Measurements from ENCODE around the gene CYP2W1.
"Not testable (repeated sequence)": the region's sequence is repeated elsewhere in the genome, so short reads cannot be mapped to it uniquely, and the experiment has no call there.

The CYP2W1 gene

DNA sequence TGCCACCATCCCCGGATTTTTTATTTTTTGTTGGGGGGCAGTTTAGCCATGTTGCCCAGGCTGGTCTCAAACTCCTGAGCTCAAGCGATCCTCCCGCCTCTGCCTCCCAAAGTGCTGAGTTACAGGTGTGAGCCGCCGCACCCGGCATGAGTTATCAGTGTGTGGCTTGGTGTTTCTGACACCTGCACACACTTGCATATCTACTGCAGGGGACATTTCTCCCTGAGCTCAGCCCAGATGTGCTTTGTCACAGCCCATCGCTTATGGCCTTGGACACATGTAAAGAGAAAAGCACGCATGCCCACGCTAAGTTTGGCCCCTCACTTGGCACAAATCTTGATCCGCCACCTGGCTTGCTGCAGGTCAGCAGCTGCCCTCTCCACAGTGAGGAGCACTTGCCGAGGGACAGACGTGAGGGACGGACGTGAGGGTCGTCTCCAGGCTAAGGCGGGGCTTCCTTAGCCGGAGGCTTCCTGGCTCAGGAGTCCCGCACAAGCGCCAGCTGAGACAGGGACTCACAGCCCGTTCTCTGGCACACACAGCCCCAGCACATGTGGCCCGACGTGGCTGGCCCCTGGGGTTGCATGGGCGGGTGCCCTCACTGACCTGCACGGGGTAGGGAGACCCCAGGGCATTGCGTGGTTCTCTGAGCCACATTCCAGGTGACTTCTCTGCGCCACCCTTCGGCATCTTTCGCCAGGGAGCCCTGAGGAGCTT lies 11.8 kb downstream of the CYP2W1 start:
- H3K9ac ChIP-seq (ENCODE audit: low read length in 2 of 2) = no peak overlapping the region
- peaks cover 2 to 9% of the 10 kb centered on the region in 2 donors for H3K36me3 ChIP-seq (ENCODE audit: control insufficient read depth in 2 of 2, insufficient read depth in 2 of 2, low read length in 2 of 2)
- H3K4me1 ChIP-seq (ENCODE audit: control insufficient read depth, insufficient read depth, low read length) = peaks cover 9% of the 10 kb centered on the region
- H3K27me3 ChIP-seq (ENCODE audit: control insufficient read depth in 1 of 2, insufficient read depth in 2 of 2, low read length in 2 of 2) = no peaks in the 10 kb centered on the region
- H3K27ac ChIP-seq (ENCODE audit: low read length) = no peak overlapping the region
- no peak overlapping the region for H3K4me3 ChIP-seq (ENCODE audit: low read length in 2 of 2)
- no peaks in the 10 kb centered on the region for H3K9me3 ChIP-seq (ENCODE audit: control insufficient read depth in 2 of 2, low read length in 2 of 2)

DNA sequence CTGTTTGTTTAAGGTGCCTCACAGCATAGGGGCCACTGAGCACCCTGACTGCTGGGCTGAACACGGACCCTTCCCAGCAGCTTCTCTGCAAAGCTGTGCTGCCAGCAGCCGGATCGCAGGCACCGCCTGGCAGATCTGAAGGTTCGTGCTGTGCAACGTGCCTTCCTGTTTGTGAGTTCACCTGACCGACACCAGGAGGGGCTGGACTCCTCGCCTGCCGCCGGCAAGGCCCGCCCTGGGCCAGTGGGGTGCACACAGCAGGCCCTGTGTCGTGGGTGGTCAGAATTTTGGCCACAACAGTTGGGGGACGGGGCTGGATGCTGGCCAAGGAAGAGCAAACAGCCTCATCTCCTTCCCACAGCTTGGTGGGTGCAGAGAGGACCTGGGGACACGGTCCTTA lies 12.6 kb downstream of the CYP2W1 start:
- H3K4me3 ChIP-seq (ENCODE audit: low read length in 2 of 2) = no peak overlapping the region
- H3K9ac ChIP-seq (ENCODE audit: low read length in 2 of 2) = no peak overlapping the region
- H3K27ac ChIP-seq (ENCODE audit: low read length) = no peak overlapping the region
- H3K27me3 ChIP-seq (ENCODE audit: control insufficient read depth in 1 of 2, insufficient read depth in 2 of 2, low read length in 2 of 2) = no peaks in the 10 kb centered on the region
- H3K36me3 ChIP-seq (ENCODE audit: control insufficient read depth in 2 of 2, insufficient read depth in 2 of 2, low read length in 2 of 2) = peaks cover 2 to 11% of the 10 kb centered on the region in 2 donors
- H3K4me1 ChIP-seq (ENCODE audit: control insufficient read depth, insufficient read depth, low read length) = peaks cover 9% of the 10 kb centered on the region
- no peaks in the 10 kb centered on the region for H3K9me3 ChIP-seq (ENCODE audit: control insufficient read depth in 2 of 2, low read length in 2 of 2)

DNA sequence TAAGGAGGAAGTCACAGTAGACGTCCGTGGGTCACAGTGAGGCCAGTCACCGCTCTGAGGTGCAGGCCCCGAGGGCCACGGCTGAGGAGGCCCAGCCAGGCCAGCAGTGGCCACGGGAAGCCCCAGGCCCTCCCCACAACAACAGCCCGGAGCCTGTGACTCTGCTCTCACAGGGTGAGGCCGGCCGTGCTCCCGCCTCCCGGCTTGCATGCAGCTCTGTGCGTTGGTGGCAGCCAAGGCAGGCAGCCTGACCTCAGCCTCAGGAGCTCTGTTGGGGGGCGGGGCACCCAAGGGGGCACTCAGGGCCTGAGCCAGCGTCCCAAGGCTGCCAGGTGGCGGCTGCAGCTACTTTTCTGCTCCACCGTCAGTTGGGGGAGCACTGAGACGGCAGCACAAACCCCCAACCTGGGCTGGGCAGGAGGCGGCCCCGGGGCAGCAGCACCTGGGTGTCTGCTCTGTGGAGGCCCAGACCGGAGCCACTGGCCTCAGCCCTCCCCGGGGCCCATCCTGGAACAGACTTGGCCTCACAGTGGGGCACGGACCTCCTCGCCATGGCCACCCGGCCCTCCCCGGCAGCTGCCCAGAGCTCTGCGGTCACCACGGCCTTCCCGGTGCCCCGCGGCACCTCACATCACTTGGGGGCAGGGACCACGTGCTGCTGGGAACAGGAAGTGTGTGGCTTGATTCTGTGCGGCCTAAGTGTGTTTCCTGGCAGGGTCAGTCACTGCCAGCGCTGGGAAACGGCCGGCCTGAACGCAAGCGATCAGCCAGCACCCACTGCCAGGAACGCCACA lies 13.3 kb downstream of the CYP2W1 start:
- peaks cover 2 to 11% of the 10 kb centered on the region in 2 donors for H3K36me3 ChIP-seq (ENCODE audit: control insufficient read depth in 2 of 2, insufficient read depth in 2 of 2, low read length in 2 of 2)
- no peaks in the 10 kb centered on the region for H3K9me3 ChIP-seq (ENCODE audit: control insufficient read depth in 2 of 2, low read length in 2 of 2)
- H3K9ac ChIP-seq (ENCODE audit: low read length in 2 of 2) = no peak overlapping the region
- no peak overlapping the region for H3K27ac ChIP-seq (ENCODE audit: low read length)
- no peaks in the 10 kb centered on the region for H3K27me3 ChIP-seq (ENCODE audit: control insufficient read depth in 1 of 2, insufficient read depth in 2 of 2, low read length in 2 of 2)
- H3K4me1 ChIP-seq (ENCODE audit: control insufficient read depth, insufficient read depth, low read length) = peaks cover 9% of the 10 kb centered on the region
- H3K4me3 ChIP-seq (ENCODE audit: low read length in 2 of 2) = no peak overlapping the region

DNA sequence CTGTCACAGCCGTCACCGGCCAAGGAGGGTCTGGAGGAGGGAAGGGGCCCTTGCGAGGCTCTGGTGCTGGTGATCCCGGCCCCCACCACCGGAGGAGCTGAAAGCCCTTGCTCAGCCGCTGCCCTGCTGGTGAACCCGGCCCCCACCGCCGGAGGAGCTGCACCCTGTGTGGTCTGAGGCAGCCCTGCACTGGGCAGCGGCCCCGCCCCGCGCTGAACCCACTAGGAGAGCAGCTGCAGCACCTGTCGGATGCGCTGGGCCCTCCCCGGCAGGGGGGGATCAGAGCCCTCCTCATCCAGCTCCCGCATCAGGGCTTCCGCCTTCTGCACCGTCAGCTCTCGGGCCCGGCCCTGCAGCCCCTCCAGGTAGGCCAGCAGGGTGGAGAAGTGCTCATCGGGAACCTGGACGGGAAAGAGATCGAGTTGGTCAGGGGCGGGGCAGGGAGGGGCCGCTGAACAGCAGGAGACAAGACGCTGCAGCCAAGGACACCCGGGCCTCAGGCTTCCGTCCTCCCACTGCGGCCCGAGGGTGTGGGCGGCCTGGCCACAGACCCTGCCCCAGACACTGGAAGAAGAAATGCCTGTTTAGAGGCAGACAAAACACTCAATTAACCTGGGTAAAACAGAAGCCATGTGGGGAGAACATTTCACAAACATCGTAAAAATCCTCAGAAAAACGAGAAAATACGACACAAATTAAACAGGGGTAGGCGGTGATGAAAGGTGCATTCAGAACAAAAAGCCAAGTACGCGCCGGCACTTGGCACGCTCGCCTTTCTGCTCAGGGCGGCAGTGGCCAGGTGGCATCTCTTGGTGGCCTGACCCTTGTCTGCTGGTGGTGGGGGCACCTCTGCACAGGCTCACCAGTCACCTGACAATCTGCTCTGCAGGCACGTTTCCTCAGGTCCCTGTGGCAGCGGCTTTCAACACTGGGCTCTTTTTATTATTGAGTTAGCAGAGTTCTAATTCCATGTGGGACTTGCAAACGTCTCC lies 14.7 kb downstream of the CYP2W1 start:
- H3K27me3 ChIP-seq (ENCODE audit: control insufficient read depth in 1 of 2, insufficient read depth in 2 of 2, low read length in 2 of 2) = no peaks in the 10 kb centered on the region
- peaks cover 7% of the 10 kb centered on the region for H3K4me1 ChIP-seq (ENCODE audit: control insufficient read depth, insufficient read depth, low read length)
- no peak overlapping the region for H3K4me3 ChIP-seq (ENCODE audit: low read length in 2 of 2)
- H3K27ac ChIP-seq (ENCODE audit: low read length) = no peak overlapping the region
- peaks cover 2 to 11% of the 10 kb centered on the region in 2 donors for H3K36me3 ChIP-seq (ENCODE audit: control insufficient read depth in 2 of 2, insufficient read depth in 2 of 2, low read length in 2 of 2)
- no peaks in the 10 kb centered on the region for H3K9me3 ChIP-seq (ENCODE audit: control insufficient read depth in 2 of 2, low read length in 2 of 2)
- H3K9ac ChIP-seq (ENCODE audit: low read length in 2 of 2) = no peak overlapping the region

DNA sequence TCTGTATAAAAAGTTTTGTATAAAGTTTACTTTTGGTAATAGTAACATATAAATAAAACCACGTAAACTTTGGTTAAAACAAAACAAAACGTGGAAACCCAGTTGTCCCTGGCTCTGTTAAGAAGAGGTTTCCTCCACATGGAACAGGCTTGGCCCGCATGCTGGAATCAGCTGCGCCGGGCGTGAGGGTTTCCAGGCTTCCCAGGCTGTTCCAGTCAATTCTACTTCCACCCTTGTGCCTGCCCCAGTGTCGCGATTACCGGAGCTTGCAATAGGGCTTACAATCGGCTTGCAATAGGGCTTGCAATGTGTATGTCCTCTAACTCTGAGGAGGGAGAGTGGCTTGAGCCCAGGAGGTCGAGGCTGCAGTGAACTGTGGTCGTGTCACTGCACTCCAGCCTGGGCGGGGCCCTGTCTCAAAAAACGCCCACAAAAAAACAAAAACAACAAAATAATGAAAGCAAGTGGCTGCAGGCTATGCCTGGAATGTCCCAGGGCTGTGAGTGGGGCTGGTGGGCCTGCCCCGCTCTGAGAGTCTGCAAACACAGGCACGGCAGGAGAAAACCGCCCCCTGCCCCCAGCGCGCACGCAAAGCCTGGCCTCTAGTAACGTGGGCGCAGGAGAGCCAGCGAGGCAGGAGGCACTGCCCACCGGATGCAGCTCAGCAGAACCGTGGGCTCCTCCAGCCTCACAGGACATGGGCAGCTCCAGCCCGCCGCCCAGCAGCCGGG lies 16.3 kb downstream of the CYP2W1 start:
- Histone ChIP-seq H3K9me3 (ENCODE audit: control insufficient read depth in 2 of 2, low read length in 2 of 2) (no peaks in the 10 kb centered on the region), H3K36me3 (ENCODE audit: control insufficient read depth in 2 of 2, insufficient read depth in 2 of 2, low read length in 2 of 2) (peaks cover 2 to 11% of the 10 kb centered on the region in 2 donors), H3K4me3 (ENCODE audit: low read length in 2 of 2) (no peak overlapping the region), H3K27ac (ENCODE audit: low read length) (no peak overlapping the region), H3K4me1 (ENCODE audit: control insufficient read depth, insufficient read depth, low read length) (no peaks in the 10 kb centered on the region), H3K9ac (ENCODE audit: low read length in 2 of 2) (no peak overlapping the region), H3K27me3 (ENCODE audit: control insufficient read depth in 1 of 2, insufficient read depth in 2 of 2, low read length in 2 of 2) (no peaks in the 10 kb centered on the region)

DNA sequence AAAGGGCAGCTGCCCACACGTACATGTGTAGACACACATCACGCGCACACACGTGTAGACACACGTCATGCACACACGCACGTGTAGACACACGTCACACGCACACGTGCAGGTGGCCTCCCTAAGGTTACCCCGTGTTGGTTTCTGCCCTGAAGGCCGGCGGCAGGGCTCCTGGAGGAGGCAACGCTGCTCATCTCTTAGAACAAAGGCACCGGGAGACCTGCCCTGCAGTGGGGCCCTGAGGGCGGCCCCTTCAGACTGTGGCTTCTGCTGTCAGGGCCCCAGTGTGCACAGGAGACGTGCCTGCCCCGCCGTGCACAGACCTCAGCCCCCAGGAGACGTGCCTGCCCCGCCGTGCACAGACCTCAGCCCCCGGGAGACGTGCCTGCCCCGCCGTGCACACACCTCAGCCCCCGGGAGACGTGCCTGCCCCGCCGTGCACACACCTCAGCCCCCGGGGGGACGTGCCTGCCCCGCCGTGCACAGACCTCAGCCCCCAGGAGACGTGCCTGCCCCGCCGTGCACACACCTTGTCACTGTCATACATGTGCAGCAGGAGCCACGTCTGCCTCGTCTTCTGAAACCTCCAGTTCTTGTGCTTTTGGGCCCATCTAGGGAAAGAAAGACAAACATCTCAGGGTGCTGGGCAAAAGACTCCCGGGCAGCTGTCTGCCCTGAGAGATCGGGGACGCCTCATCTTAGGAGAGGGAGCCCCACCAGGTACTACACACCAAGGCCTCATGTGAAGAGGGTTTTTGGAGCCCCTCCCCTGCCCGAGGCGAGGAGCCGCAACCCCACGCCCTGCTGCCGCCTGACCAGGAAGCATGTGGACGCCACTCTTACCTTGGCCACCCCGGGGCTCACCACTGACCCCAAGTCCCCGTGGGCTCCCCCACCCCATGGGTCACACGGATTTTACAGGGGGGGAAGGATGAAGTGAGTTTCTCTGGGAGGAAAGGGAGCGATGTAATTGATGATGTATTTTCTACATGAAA lies 17.3 kb downstream of the CYP2W1 start:
- Histone ChIP-seq H3K27ac (ENCODE audit: low read length) (no peak overlapping the region), H3K36me3 (ENCODE audit: control insufficient read depth in 2 of 2, insufficient read depth in 2 of 2, low read length in 2 of 2) (peaks cover 2 to 13% of the 10 kb centered on the region in 2 donors), H3K9me3 (ENCODE audit: control insufficient read depth in 2 of 2, low read length in 2 of 2) (no peaks in the 10 kb centered on the region), H3K4me1 (ENCODE audit: control insufficient read depth, insufficient read depth, low read length) (no peaks in the 10 kb centered on the region), H3K4me3 (ENCODE audit: low read length in 2 of 2) (no peak overlapping the region), H3K27me3 (ENCODE audit: control insufficient read depth in 1 of 2, insufficient read depth in 2 of 2, low read length in 2 of 2) (no peaks in the 10 kb centered on the region), H3K9ac (ENCODE audit: low read length in 2 of 2) (no peak overlapping the region)

DNA sequence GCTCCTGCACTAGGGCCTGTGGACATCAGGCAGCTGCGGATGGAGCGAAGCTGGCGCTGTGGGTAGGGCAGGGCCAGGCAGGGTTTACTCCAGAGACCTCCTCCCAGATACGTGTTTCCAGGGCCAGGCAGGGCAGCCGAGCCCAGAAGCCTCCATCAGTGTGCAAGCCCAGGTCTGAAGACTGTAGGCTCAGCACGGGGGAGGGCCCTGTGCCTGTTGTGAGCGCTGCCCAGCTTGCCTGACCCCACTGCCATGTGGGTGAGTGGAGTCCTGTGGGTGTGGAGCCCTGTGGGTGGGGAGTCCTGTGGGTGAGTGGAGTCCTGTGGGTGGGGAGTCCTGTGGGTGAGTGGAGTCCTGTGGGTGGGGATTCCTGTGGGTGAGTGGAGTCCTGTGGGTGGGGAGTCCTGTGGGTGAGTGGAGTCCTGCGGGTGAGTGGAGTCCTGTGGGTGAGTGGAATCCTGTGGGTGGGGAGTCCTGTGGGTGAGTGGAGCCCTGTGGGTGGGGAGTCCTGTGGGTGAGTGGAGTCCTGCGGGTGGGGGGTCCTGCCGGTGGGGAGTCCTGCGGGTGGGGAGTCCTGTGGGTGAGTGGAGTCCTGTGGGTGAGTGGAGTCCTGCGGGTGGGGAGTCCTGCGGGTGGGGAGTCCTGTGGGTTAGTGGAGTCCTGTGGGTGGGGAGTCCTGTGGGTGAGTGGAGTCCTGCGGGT lies 18.2 kb downstream of the CYP2W1 start:
- H3K4me3 ChIP-seq (ENCODE audit: low read length in 2 of 2); H3K27me3 ChIP-seq (ENCODE audit: control insufficient read depth in 1 of 2, insufficient read depth in 2 of 2, low read length in 2 of 2); H3K4me1 ChIP-seq (ENCODE audit: control insufficient read depth, insufficient read depth, low read length); H3K9ac ChIP-seq (ENCODE audit: low read length in 2 of 2); H3K9me3 ChIP-seq (ENCODE audit: control insufficient read depth in 2 of 2, low read length in 2 of 2); H3K27ac ChIP-seq (ENCODE audit: low read length): not testable (repeated sequence)
- H3K36me3 ChIP-seq (ENCODE audit: control insufficient read depth in 2 of 2, insufficient read depth in 2 of 2, low read length in 2 of 2) = peaks cover 2 to 12% of the 10 kb centered on the region in 2 donors

DNA sequence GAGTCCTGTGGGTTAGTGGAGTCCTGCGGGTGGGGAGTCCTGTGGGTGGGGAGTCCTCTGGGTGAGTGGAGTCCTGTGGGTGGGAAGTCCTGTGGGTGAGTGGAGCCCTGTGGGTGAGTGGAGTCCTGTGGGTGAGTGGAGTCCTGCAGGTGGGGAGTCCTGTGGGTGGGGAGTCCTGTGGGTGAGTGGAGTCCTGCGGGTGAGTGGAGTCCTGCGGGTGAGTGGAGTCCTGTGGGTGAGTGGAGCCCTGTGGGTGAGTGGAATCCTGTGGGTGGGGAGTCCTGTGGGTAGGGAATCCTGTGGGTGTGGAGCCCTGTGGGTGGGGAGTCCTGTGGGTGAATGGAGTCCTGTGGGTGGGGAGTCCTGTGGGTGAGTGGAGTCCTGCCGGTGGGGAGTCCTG lies 19.0 kb downstream of the CYP2W1 start:
- H3K9ac ChIP-seq (ENCODE audit: low read length in 2 of 2); H3K4me3 ChIP-seq (ENCODE audit: low read length in 2 of 2); H3K27me3 ChIP-seq (ENCODE audit: control insufficient read depth in 1 of 2, insufficient read depth in 2 of 2, low read length in 2 of 2); H3K9me3 ChIP-seq (ENCODE audit: control insufficient read depth in 2 of 2, low read length in 2 of 2); H3K4me1 ChIP-seq (ENCODE audit: control insufficient read depth, insufficient read depth, low read length); H3K27ac ChIP-seq (ENCODE audit: low read length): not testable (repeated sequence)
- peaks cover 2 to 12% of the 10 kb centered on the region in 2 donors for H3K36me3 ChIP-seq (ENCODE audit: control insufficient read depth in 2 of 2, insufficient read depth in 2 of 2, low read length in 2 of 2)

DNA sequence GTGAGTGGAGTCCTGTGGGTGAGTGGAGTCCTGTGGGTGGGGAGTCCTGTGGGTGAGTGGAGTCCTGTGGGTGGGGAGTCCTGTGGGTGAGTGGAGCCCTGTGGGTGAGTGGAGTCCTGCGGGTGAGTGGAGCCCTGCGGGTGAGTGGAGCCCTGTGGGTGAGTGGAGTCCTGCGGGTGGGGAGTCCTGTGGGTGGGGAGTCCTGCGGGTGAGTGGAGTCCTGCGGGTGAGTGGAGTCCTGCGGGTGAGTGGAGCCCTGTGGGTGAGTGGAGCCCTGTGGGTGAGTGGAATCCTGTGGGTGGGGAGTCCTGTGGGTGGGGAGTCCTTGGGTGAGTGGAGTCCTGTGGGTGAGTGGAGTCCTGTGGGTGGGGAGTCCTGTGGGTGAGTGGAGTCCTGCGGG lies 19.5 kb downstream of the CYP2W1 start:
- H3K4me1 ChIP-seq (ENCODE audit: control insufficient read depth, insufficient read depth, low read length); H3K36me3 ChIP-seq (ENCODE audit: control insufficient read depth in 2 of 2, insufficient read depth in 2 of 2, low read length in 2 of 2); H3K4me3 ChIP-seq (ENCODE audit: low read length in 2 of 2); H3K9ac ChIP-seq (ENCODE audit: low read length in 2 of 2); H3K9me3 ChIP-seq (ENCODE audit: control insufficient read depth in 2 of 2, low read length in 2 of 2); H3K27me3 ChIP-seq (ENCODE audit: control insufficient read depth in 1 of 2, insufficient read depth in 2 of 2, low read length in 2 of 2); H3K27ac ChIP-seq (ENCODE audit: low read length): not testable (repeated sequence)
